Sigmoid colon (tissue), 7 donors: Measurements from ENCODE around the gene BCAT1. TPM values are rescaled to one million over a fixed set of nuclear protein-coding genes. Genes with fewer than 3 reads are reported as not detected.

Experiments used
- DNase-seq: peaks from one replicate; pipeline ENCODE4 v3.0.0-alpha.2; 2019
- H3K27ac ChIP-seq, 4 donors: fragments of 200-600 bp; sonication (generic); one replicate each; pipeline ENCODE4 v1.5.1; 2016 to 2019; ENCODE audit warnings: mild to moderate bottlenecking in 1 of 4
- H3K27me3 ChIP-seq, 3 donors: fragments of 200-600 bp; sonication (generic); one replicate each; pipeline ENCODE4 v1.5.1; 2019; ENCODE audit warnings: mild to moderate bottlenecking in 1 of 3
- H3K36me3 ChIP-seq, 4 donors: fragments of 200-600 bp; sonication (generic); one replicate each; pipeline ENCODE4 v1.5.1; 2016 to 2019
- H3K4me1 ChIP-seq, 4 donors: fragments of 200-600 bp; sonication (generic); one replicate each; pipeline ENCODE4 v1.5.1; 2017 to 2019
- H3K4me3 ChIP-seq, 4 donors: fragments of 200-600 bp; sonication (generic); one replicate each; pipeline ENCODE4 v1.5.1; 2017 to 2019; ENCODE audit warnings: mild to moderate bottlenecking in 2 of 4, moderate library complexity in 1 of 4
- H3K9me3 ChIP-seq, 4 donors: fragments of 200-600 bp in 3 of 4; sonication (generic) in 3 of 4; one replicate each; pipeline versions ENCODE4 v1.5.1 to v1.6.1; 2013 to 2019
- CTCF ChIP-seq, 4 experiments: fragments of 450-650 bp in 3 of 4; fragments of 200-600 bp in 1 of 4; IDR thresholded peaks; one replicate each; pipeline ENCODE4 v1.5.1; 2016 to 2019; ENCODE audit warnings: antibody characterized with exemption in 4 of 4, mild to moderate bottlenecking in 3 of 4, moderate library complexity in 2 of 4
- EP300 ChIP-seq, 4 donors: sonication (generic); formaldehyde crosslinking; IDR thresholded peaks; one replicate each; pipeline ENCODE4 v1.6.1; 2017; ENCODE audit warnings: antibody characterized with exemption in 4 of 4
- POLR2A ChIP-seq, 2 donors: fragments of 450-650 bp; IDR thresholded peaks; one replicate each; pipeline ENCODE4 v1.6.1; 2016; ENCODE audit warnings: antibody characterized with exemption in 2 of 2, mild to moderate bottlenecking in 2 of 2, moderate library complexity in 2 of 2
- POLR2AphosphoS5 ChIP-seq, 4 donors: sonication (generic); formaldehyde crosslinking; IDR thresholded peaks; one replicate each; pipeline ENCODE4 v1.6.1; 2017; ENCODE audit warnings: antibody characterized with exemption in 4 of 4
- WGBS, 2 donors: extraction: QIAGEN DNeasy Blood & Tissue Kit; methylation state at CpG; one replicate each; pipeline ENCODE4 v1.1.7; 2013; 5-methylcytosine and 5-hydroxymethylcytosine counted together
- intact Hi-C: fragments of 100-400 bp; cut with DNase I; formaldehyde crosslinking; loops from one replicate; pipeline ENCODE4 v1.15.1; 2023
- polyA plus RNA-seq, 3 donors: library from polyadenylated mRNA; stranded (reverse); fragments of 200-250 nt; gene quantifications; one replicate each; pipeline ENCODE4 v1.2.3, GENCODE V29; 2013
- total RNA-seq, 4 donors: library from RNA; depleted of rRNA; stranded (reverse); fragments of >200 nt; gene quantifications; one replicate each; pipeline ENCODE4 v1.1.0, GENCODE V29; 2016
- donor health status: healthy with polysubstance abuse.
- donor health status: Bipolar disorder and iron deficiency.
- donor health status: healthy.

Gene BCAT1
- total and polyA plus RNA-seq, 7 donors, result 2.1 to 20.3 (median 12.0) TPM

DNA sequence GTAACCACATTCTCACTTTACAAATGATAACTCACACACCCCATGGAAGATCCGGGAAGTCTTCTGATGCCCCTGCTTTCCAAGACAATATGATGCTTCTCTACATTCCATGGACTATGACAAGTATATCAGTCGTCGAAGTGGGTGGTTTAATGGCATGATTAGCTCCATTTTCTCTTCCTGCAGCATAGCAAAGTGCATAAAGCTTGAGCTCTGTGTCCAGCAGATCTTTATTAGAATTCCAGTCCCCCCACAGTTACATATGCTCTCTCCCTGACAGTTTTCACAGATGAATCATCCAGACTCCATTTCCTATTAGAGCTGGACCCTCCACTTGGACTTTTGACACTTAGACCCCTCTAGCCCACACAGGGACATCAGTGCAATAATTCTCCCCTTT is 174.9 kb downstream of the BCAT1 start:
- Histone ChIP-seq H3K9me3 (no peaks in the 10 kb centered on the region), H3K36me3 (no peaks in the 10 kb centered on the region), H3K27me3 (no peaks in the 10 kb centered on the region), H3K27ac (no peak overlapping the region), H3K4me3 (no peak overlapping the region), H3K4me1 (peaks cover 0 to 16% (median 0%) of the 10 kb centered on the region in 4 donors)
- intact Hi-C loops, result no loop called here
- 87 to 91% methylated on average over 3 of the region's 3 CpGs for WGBS, 2 donors
- TF ChIP-seq CTCF (IDR thresholded peaks at IDR 0.05) (no peak), EP300 (IDR thresholded peaks at IDR 0.05) (no peak), POLR2AphosphoS5 (IDR thresholded peaks at IDR 0.05) (no peak), POLR2A (IDR thresholded peaks at IDR 0.05) (no peak)
- no peak for DNase-seq

DNA sequence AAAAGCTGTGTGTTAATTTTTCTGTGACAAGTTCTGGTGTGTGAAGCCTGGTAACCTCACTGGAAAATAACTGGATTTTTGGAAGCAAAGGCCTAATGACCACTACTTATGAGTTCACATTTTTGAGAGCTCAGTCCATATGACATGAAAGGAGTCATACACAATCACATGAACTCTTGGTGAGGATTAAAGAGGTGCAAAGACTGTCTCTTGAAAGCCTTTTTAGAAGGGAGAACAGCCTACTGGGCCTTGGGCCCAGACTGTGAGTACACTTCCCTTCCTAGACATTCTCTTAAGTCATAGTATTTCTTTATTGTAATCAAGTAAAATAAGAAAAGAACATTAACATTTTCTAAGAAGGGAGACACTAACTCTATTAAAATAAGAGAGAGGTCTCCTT is 176.1 kb downstream of the BCAT1 start:
- TF ChIP-seq EP300 (IDR thresholded peaks at IDR 0.05) (no peak), CTCF (IDR thresholded peaks at IDR 0.05) (no peak), POLR2A (IDR thresholded peaks at IDR 0.05) (no peak), POLR2AphosphoS5 (IDR thresholded peaks at IDR 0.05) (no peak)
- intact Hi-C loops, result no loop called here
- Histone ChIP-seq H3K9me3 (peaks cover 0 to 3% (median 1%) of the 10 kb centered on the region in 4 donors), H3K4me3 (no peak overlapping the region), H3K27ac (no peak overlapping the region), H3K4me1 (peaks cover 0 to 5% (median 0%) of the 10 kb centered on the region in 4 donors), H3K27me3 (no peaks in the 10 kb centered on the region), H3K36me3 (no peaks in the 10 kb centered on the region)
- DNase-seq, result no peak

- intact Hi-C loops, result no loop called here
- H3K9me3 ChIP-seq, result peaks cover 0 to 3% (median 1%) of the 10 kb centered on the region in 4 donors
- no peaks in the 10 kb centered on the region for H3K4me1 ChIP-seq
- no peaks in the 10 kb centered on the region for H3K36me3 ChIP-seq
- 54 to 70% methylated on average over 4 of the region's 4 CpGs for WGBS, 2 donors
- H3K27me3 ChIP-seq, result no peaks in the 10 kb centered on the region
- H3K27ac ChIP-seq, result no peak overlapping the region
- no peak for TF ChIP-seq EP300 (IDR thresholded peaks at IDR 0.05)
- no peak for TF ChIP-seq CTCF (IDR thresholded peaks at IDR 0.05)
- TF ChIP-seq POLR2A (IDR thresholded peaks at IDR 0.05), result no peak
- no peak for TF ChIP-seq POLR2AphosphoS5 (IDR thresholded peaks at IDR 0.05)
- no peak for DNase-seq
- no peak overlapping the region for H3K4me3 ChIP-seq
Observed at GRCh38 chr12:24770821-24771220, 178.1 kb downstream of the BCAT1 start.

GRCh38 chr12:24770334-24770733 is 178.6 kb downstream of the BCAT1 start:
- intact Hi-C loops, result no loop called here
- Histone ChIP-seq H3K4me3 (no peak overlapping the region), H3K36me3 (no peaks in the 10 kb centered on the region), H3K27me3 (no peaks in the 10 kb centered on the region), H3K9me3 (peaks cover 0 to 3% (median 1%) of the 10 kb centered on the region in 4 donors), H3K27ac (no peak overlapping the region), H3K4me1 (no peaks in the 10 kb centered on the region)
- TF ChIP-seq POLR2A (IDR thresholded peaks at IDR 0.05), result no peak
- TF ChIP-seq POLR2AphosphoS5 (IDR thresholded peaks at IDR 0.05), result no peak
- TF ChIP-seq EP300 (IDR thresholded peaks at IDR 0.05), result no peak
- TF ChIP-seq CTCF (IDR thresholded peaks at IDR 0.05), result no peak
- 82 to 92% methylated on average over 3 of the region's 3 CpGs for WGBS, 2 donors
- DNase-seq, result no peak

GRCh38 chr12:24769682-24770081 is 179.2 kb downstream of the BCAT1 start:
- no peaks in the 10 kb centered on the region for H3K4me1 ChIP-seq
- H3K4me3 ChIP-seq, result no peak overlapping the region
- intact Hi-C loops, result no loop called here
- no peaks in the 10 kb centered on the region for H3K27me3 ChIP-seq
- H3K36me3 ChIP-seq, result no peaks in the 10 kb centered on the region
- peaks cover 0 to 3% (median 1%) of the 10 kb centered on the region in 4 donors for H3K9me3 ChIP-seq
- no peak for DNase-seq
- 19 to 55% methylated on average over 3 of the region's 3 CpGs for WGBS, 2 donors
- H3K27ac ChIP-seq, result no peak overlapping the region
- TF ChIP-seq EP300 (IDR thresholded peaks at IDR 0.05) (no peak), POLR2A (IDR thresholded peaks at IDR 0.05) (no peak), POLR2AphosphoS5 (IDR thresholded peaks at IDR 0.05) (no peak), CTCF (IDR thresholded peaks at IDR 0.05) (no peak)
